MCF 10A (cell line): ENCODE data around the gene WDFY3. TPM values are rescaled to one million over a fixed set of nuclear protein-coding genes. Genes with fewer than 3 reads are reported as not detected.

Source experiments
- BruUV-seq: library from RNA; stranded (reverse); fragments of 400-500 nt; replicated peaks from 2 replicates; lab custom pipeline; 2021; lab: Mats Ljungman, UMichigan
- CTCF ChIA-PET: fragments of 300-600 bp; sonication (Branson Sonifier 250); formaldehyde crosslinking; extraction: SDS; loops from one replicate; lab custom pipeline; 2021; ENCODE audit warnings: antibody characterized with exemption, inconsistent platforms; lab: Yijun Ruan, JAX
- POLR2A ChIA-PET: fragments of 300-600, 350-650 bp; sonication (Branson Sonifier 250); formaldehyde crosslinking; extraction: SDS; loops from one replicate; lab custom pipeline; 2020; ENCODE audit warnings: antibody characterized with exemption, inconsistent platforms; lab: Yijun Ruan, JAX
- DNase-seq: peaks from one replicate; pipeline ENCODE4 v3.0.0-alpha.2; 2018; ENCODE audit not compliant: unreplicated experiment
- H3K27ac Mint-ChIP-seq: one replicate; pipeline ENCODE4 v1.8.0; 2022; ENCODE audit warnings: mild to moderate bottlenecking, low read depth, mixed read lengths; ENCODE audit not compliant: unreplicated experiment
- H3K27me3 Mint-ChIP-seq: one replicate; pipeline ENCODE4 v1.8.0; 2022; ENCODE audit warnings: mixed read lengths; ENCODE audit not compliant: insufficient read depth, unreplicated experiment
- H3K36me3 Mint-ChIP-seq: one replicate; pipeline ENCODE4 v1.8.0; 2022; ENCODE audit warnings: mild to moderate bottlenecking, moderate library complexity, mixed read lengths; ENCODE audit not compliant: insufficient read depth, unreplicated experiment
- H3K4me1 Mint-ChIP-seq: one replicate; pipeline ENCODE4 v1.8.0; 2022; ENCODE audit warnings: mixed read lengths; ENCODE audit not compliant: insufficient read depth, unreplicated experiment
- H3K4me3 Mint-ChIP-seq: one replicate; pipeline ENCODE4 v1.8.0; 2022; ENCODE audit warnings: mild to moderate bottlenecking, moderate library complexity, mixed read lengths; ENCODE audit not compliant: unreplicated experiment
- H3K9me3 Mint-ChIP-seq: one replicate; pipeline ENCODE4 v1.8.0; 2022; ENCODE audit warnings: mixed read lengths; ENCODE audit not compliant: unreplicated experiment
- CTCF ChIP-seq: fragments of 200-600 bp; IDR thresholded peaks from one replicate; pipeline ENCODE4 v1.8.0; 2022; ENCODE audit warnings: antibody characterized with exemption, mild to moderate bottlenecking; ENCODE audit not compliant: unreplicated experiment
- intact Hi-C: fragments of 100-400 bp; cut with micrococcal nuclease; formaldehyde crosslinking; loops from 2 replicates; pipeline ENCODE4 v1.14.1; 2022
- total RNA-seq: library from RNA; stranded (reverse); gene quantifications from 2 replicates; pipeline ENCODE4 v1.2.3, GENCODE V29; 2022

WDFY3 gene
- total RNA-seq, 1 experiment from 2014 or later, result 90.7 TPM

DNA sequence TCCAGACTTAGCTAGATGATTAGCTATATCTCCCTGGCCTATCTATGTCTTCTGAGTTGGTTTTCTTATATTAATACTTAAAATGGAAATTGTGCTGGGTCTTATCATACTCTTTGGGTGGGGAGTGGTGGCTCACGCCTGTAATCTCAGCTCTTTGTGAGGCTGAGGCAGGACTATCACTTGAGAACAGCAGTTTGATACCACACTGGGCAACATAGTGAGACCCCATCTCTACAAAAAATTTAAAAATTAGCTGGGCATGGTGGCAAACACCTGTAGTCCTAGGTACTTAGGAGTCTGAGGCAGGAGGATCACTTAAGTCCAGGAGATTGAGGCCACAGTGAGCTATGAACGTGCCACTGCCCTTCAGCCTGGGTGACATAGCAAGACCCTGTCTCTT is 30.4 kb downstream of the WDFY3 start:
- BruUV-seq, result no TSS peak
- H3K9me3 Mint-ChIP-seq, result no peaks in the 10 kb centered on the region
- peaks cover 29% of the 10 kb centered on the region for H3K4me1 Mint-ChIP-seq
- peak overlapping the region; percentile 3 for H3K27ac Mint-ChIP-seq
- POLR2A ChIA-PET, result no interaction called here
- no peak for TF ChIP-seq CTCF
- CTCF ChIA-PET, result interaction anchor here (0.6 kb wide), 1 partner anchor 8 kb away, joined by 3 read pairs; no protein-coding TSS in a partner anchor
- H3K36me3 Mint-ChIP-seq, result no peaks in the 10 kb centered on the region
- H3K4me3 Mint-ChIP-seq, result no peak overlapping the region
- no peaks in the 10 kb centered on the region for H3K27me3 Mint-ChIP-seq
- intact Hi-C loops, result no loop called here
- DNase-seq, result no peak

GRCh38 chr4:84932462-84932861 is 34.0 kb downstream of the WDFY3 start:
- Mint-ChIP-seq H3K4me1 (peaks cover 10% of the 10 kb centered on the region), H3K4me3 (no peak overlapping the region), H3K27me3 (no peaks in the 10 kb centered on the region), H3K27ac (no peak overlapping the region), H3K36me3 (peaks cover 4% of the 10 kb centered on the region), H3K9me3 (no peaks in the 10 kb centered on the region)
- DNase-seq, result no peak
- intact Hi-C loops, result no loop called here
- CTCF ChIA-PET, result no interaction called here
- POLR2A ChIA-PET, result interaction anchor here (0.6 to 2.9 kb wide), 4 partner anchors 10 to 360 kb away, joined by 3 to 15 read pairs (median 6); no protein-coding TSS in a partner anchor
- no peak for TF ChIP-seq CTCF
- BruUV-seq, result no TSS peak

DNA sequence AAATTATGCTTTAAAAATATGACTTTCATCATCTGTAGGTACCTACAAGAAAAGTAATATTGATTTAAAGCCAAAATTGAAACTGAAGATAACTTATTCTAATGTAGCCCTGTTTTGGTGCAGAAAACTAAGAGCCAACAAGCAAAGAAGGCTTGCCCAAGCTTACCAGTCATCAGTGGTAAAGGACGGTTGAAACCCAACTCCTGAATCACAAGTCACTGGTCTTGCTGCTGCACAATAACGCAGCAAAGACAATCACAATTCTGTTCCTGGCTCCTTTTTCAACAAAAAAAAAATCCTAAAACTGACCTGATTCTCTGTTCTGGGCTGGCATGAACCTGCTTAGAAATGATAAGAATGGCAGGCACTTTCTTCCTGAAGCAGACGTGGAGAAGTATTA is 34.5 kb downstream of the WDFY3 start:
- no TSS peak for BruUV-seq
- H3K27ac Mint-ChIP-seq, result no peak overlapping the region
- DNase-seq, result no peak
- no peak overlapping the region for H3K4me3 Mint-ChIP-seq
- peaks cover 5% of the 10 kb centered on the region for H3K4me1 Mint-ChIP-seq
- H3K36me3 Mint-ChIP-seq, result peaks cover 8% of the 10 kb centered on the region
- ChIA-PET CTCF (no interaction called here), POLR2A (interaction anchor here (0.7 to 2.9 kb wide), 3 partner anchors 10 to 360 kb away, joined by 3 to 15 read pairs (median 8); no protein-coding TSS in a partner anchor)
- intact Hi-C loops, result no loop called here
- TF ChIP-seq CTCF, result no peak
- no peaks in the 10 kb centered on the region for H3K27me3 Mint-ChIP-seq
- H3K9me3 Mint-ChIP-seq, result no peaks in the 10 kb centered on the region

GRCh38 chr4:84931274-84931673 is 35.2 kb downstream of the WDFY3 start:
- ChIA-PET POLR2A (interaction anchor here (2.1 kb wide), 1 partner anchor 21 kb away, joined by 8 read pairs; no protein-coding TSS in a partner anchor), CTCF (interaction anchor here (1.3 kb wide), 1 partner anchor 9 kb away, joined by 3 read pairs; no protein-coding TSS in a partner anchor)
- Mint-ChIP-seq H3K36me3 (peaks cover 9% of the 10 kb centered on the region), H3K27me3 (no peaks in the 10 kb centered on the region), H3K4me1 (no peaks in the 10 kb centered on the region), H3K4me3 (no peak overlapping the region), H3K27ac (no peak overlapping the region), H3K9me3 (no peaks in the 10 kb centered on the region)
- no peak for DNase-seq
- intact Hi-C loops, result no loop called here
- no peak for TF ChIP-seq CTCF
- no TSS peak for BruUV-seq
